GM12891 (cell line): ENCODE measurements around the gene SORT1.

Experiments
- PAX5 ChIP-seq: IDR thresholded peaks from 2 replicates; pipeline ENCODE4 v1.6.1; 2011; ENCODE audit warnings: low read length, moderate library complexity, mild to moderate bottlenecking; ENCODE audit not compliant: insufficient read depth, severe bottlenecking
- POLR2A ChIP-seq: IDR thresholded peaks from 2 replicates; pipeline ENCODE4 v1.6.1; 2011; ENCODE audit warnings: low read depth, low read length, control low read depth
- POLR2AphosphoS5 ChIP-seq: IDR thresholded peaks from 2 replicates; pipeline ENCODE4 v1.6.1; 2011; ENCODE audit warnings: low read depth, low read length, control low read depth
- POU2F2 ChIP-seq: IDR thresholded peaks from 2 replicates; pipeline ENCODE4 v1.6.1; 2011; ENCODE audit warnings: low read depth, mild to moderate bottlenecking, control low read depth, low read length, moderate library complexity
- TAF1 ChIP-seq: IDR thresholded peaks from 2 replicates; pipeline ENCODE4 v1.6.1; 2011; ENCODE audit warnings: low read depth, low read length, control low read depth

DNA sequence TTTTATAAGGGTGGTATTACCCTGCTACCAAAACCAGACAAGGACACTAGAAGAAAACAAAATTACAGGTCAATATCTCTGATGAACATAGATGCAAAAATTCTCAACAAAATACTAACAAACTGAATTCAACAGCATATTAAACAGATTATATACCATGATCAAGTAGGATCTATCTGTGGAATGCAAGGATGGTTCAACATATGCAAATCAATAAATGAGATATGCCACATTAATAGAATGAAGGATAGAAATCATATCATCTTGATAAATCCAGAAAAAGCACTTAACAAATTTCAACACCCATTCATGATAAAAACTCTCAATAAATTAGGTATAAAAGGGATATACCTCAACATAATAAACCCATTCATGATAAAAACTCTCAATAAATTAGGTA is 66.6 kb downstream of the SORT1 start:
- TF ChIP-seq POLR2A (no peak), POU2F2 (no peak), POLR2AphosphoS5 (no peak), TAF1 (no peak), PAX5 (no peak)
